Neural progenitor cell (in vitro differentiated cells): Measurements from ENCODE around the gene SLC6A18. TPM values are rescaled to one million over a fixed set of nuclear protein-coding genes. Genes with fewer than 3 reads are reported as not detected.
A peak's percentile ranks its signal among the peaks of the same experiment; 100 is the strongest.

Source experiments
- DNase-seq: peaks from one replicate; pipeline ENCODE4 v3.0.0-alpha.2; 2016; ENCODE audit warnings: low spot score
- H2AFZ ChIP-seq: fragments of 200-600 bp; sonication (generic); replicated peaks from 2 replicates; pipeline ENCODE4 v1.6.1; 2016; ENCODE audit warnings: antibody characterized with exemption
- H3F3A ChIP-seq: fragments of 200-600 bp; sonication (generic); 2 replicates; pipeline ENCODE4 v1.6.1; 2016; ENCODE audit warnings: antibody characterized with exemption, low read depth
- H3K27ac ChIP-seq: fragments of 200-600 bp; sonication (generic); 2 replicates; pipeline ENCODE4 v1.5.1; 2016; ENCODE audit warnings: mild to moderate bottlenecking
- H3K27me3 ChIP-seq: fragments of 200-600 bp; sonication (generic); 2 replicates; pipeline ENCODE4 v1.6.1; 2016; ENCODE audit warnings: mild to moderate bottlenecking, moderate library complexity
- H3K36me3 ChIP-seq: fragments of 200-600 bp; sonication (generic); 2 replicates; pipeline ENCODE4 v1.5.1; 2016
- H3K4me1 ChIP-seq: fragments of 200-600 bp; sonication (generic); 2 replicates; pipeline ENCODE4 v1.6.1; 2016; ENCODE audit warnings: mixed run types
- H3K4me2 ChIP-seq: fragments of 200-600 bp; sonication (generic); 2 replicates; pipeline ENCODE4 v1.6.1; 2016
- H3K4me3 ChIP-seq: fragments of 200-600 bp; sonication (generic); 2 replicates; pipeline ENCODE4 v1.5.1; 2016
- H3K79me2 ChIP-seq: fragments of 200-600 bp; sonication (generic); 2 replicates; pipeline ENCODE4 v1.6.1; 2016; ENCODE audit warnings: low read depth
- H3K9ac ChIP-seq: fragments of 200-600 bp; sonication (generic); 2 replicates; pipeline ENCODE4 v1.6.1; 2016
- H3K9me3 ChIP-seq: fragments of 200-600 bp; sonication (generic); 2 replicates; pipeline ENCODE4 v1.5.1; 2016; ENCODE audit warnings: low read depth
- H4K20me1 ChIP-seq: fragments of 200-600 bp; sonication (generic); 2 replicates; pipeline ENCODE4 v1.6.1; 2016; ENCODE audit warnings: low read depth
- H3K27ac Mint-ChIP-seq: 3 replicates; pipeline ENCODE4 v1.8.0; 2021; ENCODE audit warnings: mixed read lengths
- H3K27me3 Mint-ChIP-seq: 2 replicates; pipeline ENCODE4 v1.8.0; 2022; ENCODE audit warnings: low read depth, mild to moderate bottlenecking, inconsistent platforms, moderate library complexity, mixed read lengths; ENCODE audit not compliant: insufficient read depth
- H3K36me3 Mint-ChIP-seq: 3 replicates; pipeline ENCODE4 v1.8.0; 2021; ENCODE audit warnings: mixed read lengths
- H3K4me1 Mint-ChIP-seq: 3 replicates; pipeline ENCODE4 v1.8.0; 2021; ENCODE audit warnings: mixed read lengths
- H3K4me3 Mint-ChIP-seq: 3 replicates; pipeline ENCODE4 v1.8.0; 2021; ENCODE audit warnings: mild to moderate bottlenecking, moderate library complexity, mixed read lengths
- H3K9me3 Mint-ChIP-seq: 3 replicates; pipeline ENCODE4 v1.8.0; 2020; ENCODE audit warnings: mixed read lengths
- EZH2 ChIP-seq: fragments of 200-600 bp; sonication (generic); IDR thresholded peaks from 2 replicates; pipeline ENCODE4 v1.6.1; 2017; ENCODE audit warnings: antibody characterized with exemption, mild to moderate bottlenecking, moderate library complexity
- EZH2phosphoT487 ChIP-seq: fragments of 200-600 bp; sonication (generic); IDR thresholded peaks from 2 replicates; pipeline ENCODE4 v1.6.1; 2017; ENCODE audit warnings: antibody characterized with exemption
- total RNA-seq: library from RNA; depleted of rRNA; stranded (reverse); fragments of >200 nt; gene quantifications from 2 replicates; pipeline ENCODE4 v1.2.3, GENCODE V29; 2015; ENCODE audit warnings: low replicate concordance
- TF ChIP-seq, protein P1 (sequence below): fragments of 200-600 bp; sonication (generic); IDR thresholded peaks from 2 replicates; pipeline ENCODE4 v1.5.1; 2017; ENCODE audit warnings: antibody characterized with exemption, mild to moderate bottlenecking

Gene SLC6A18
- total RNA-seq, 1 donor from 2014 or later: not detected

- H3K27ac ChIP-seq: no peak overlapping the region
Observed at GRCh38 chr5:1208743-1209488, 16.3 kb upstream of the SLC6A18 start.

DNA sequence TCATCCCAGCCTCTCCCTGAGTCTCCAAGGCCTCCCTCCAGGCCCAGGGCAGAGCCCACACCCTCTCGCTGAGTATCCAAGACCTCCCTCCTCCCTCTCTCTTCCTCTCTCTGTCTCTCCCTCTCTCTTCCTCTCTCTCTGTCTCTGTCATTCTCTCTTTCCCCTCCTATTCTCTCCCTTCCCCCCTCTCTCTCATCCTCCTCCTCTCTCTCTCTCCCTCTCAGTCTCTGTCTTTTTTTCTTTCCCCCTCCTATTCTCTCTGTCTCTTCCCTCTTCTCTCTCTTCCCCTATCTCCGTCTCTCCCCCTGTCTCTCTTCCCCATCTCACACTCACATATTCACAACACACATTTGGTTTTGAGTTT lies 15.7 kb upstream of the SLC6A18 start:
- H3K4me1 Mint-ChIP-seq: peaks cover 16% of the 10 kb centered on the region
- TF ChIP-seq, protein P1, sequence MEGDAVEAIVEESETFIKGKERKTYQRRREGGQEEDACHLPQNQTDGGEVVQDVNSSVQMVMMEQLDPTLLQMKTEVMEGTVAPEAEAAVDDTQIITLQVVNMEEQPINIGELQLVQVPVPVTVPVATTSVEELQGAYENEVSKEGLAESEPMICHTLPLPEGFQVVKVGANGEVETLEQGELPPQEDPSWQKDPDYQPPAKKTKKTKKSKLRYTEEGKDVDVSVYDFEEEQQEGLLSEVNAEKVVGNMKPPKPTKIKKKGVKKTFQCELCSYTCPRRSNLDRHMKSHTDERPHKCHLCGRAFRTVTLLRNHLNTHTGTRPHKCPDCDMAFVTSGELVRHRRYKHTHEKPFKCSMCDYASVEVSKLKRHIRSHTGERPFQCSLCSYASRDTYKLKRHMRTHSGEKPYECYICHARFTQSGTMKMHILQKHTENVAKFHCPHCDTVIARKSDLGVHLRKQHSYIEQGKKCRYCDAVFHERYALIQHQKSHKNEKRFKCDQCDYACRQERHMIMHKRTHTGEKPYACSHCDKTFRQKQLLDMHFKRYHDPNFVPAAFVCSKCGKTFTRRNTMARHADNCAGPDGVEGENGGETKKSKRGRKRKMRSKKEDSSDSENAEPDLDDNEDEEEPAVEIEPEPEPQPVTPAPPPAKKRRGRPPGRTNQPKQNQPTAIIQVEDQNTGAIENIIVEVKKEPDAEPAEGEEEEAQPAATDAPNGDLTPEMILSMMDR: no peak
- TF ChIP-seq EZH2 (no peak), EZH2phosphoT487 (no peak)
- H3K4me2 ChIP-seq: no peak overlapping the region
- H2AFZ ChIP-seq: no peak overlapping the region
- H3K9ac ChIP-seq: no peak overlapping the region
- H3K9me3 ChIP-seq: no peaks in the 10 kb centered on the region
- no peaks in the 10 kb centered on the region for H3K27me3 ChIP-seq
- H3F3A ChIP-seq: no peaks in the 10 kb centered on the region
- no peak overlapping the region for H3K4me3 ChIP-seq
- H3K27me3 Mint-ChIP-seq: peaks cover 18% of the 10 kb centered on the region
- no peaks in the 10 kb centered on the region for H3K36me3 ChIP-seq
- H4K20me1 ChIP-seq: no peaks in the 10 kb centered on the region
- H3K4me3 Mint-ChIP-seq: no peak overlapping the region
- DNase-seq: no peak
- peaks cover 11% of the 10 kb centered on the region for H3K4me1 ChIP-seq
- no peaks in the 10 kb centered on the region for H3K9me3 Mint-ChIP-seq
- H3K36me3 Mint-ChIP-seq: no peaks in the 10 kb centered on the region
- H3K79me2 ChIP-seq: no peaks in the 10 kb centered on the region
- peak overlapping the region; percentile 17 for H3K27ac Mint-ChIP-seq
- H3K27ac ChIP-seq: no peak overlapping the region

More at GRCh38 chr5:1208743-1209488, 16.3 kb upstream of the SLC6A18 start:
- H3K4me2 ChIP-seq: no peak overlapping the region
- H3K4me1 ChIP-seq: peaks cover 15% of the 10 kb centered on the region
- H3K27me3 Mint-ChIP-seq: peaks cover 18% of the 10 kb centered on the region
- H3K9me3 Mint-ChIP-seq: no peaks in the 10 kb centered on the region
- H4K20me1 ChIP-seq: no peaks in the 10 kb centered on the region
- H3K9ac ChIP-seq: no peak overlapping the region
- no peak for TF ChIP-seq EZH2phosphoT487
- TF ChIP-seq, protein P1: peak; percentile 43
- peak; percentile 72 for DNase-seq
- peak overlapping the region; percentile 12 for H3K27ac Mint-ChIP-seq
- no peak overlapping the region for H2AFZ ChIP-seq
- H3F3A ChIP-seq: no peaks in the 10 kb centered on the region
- H3K9me3 ChIP-seq: no peaks in the 10 kb centered on the region
- no peaks in the 10 kb centered on the region for H3K36me3 ChIP-seq
- no peak overlapping the region for H3K4me3 Mint-ChIP-seq
- no peaks in the 10 kb centered on the region for H3K79me2 ChIP-seq
- H3K36me3 Mint-ChIP-seq: no peaks in the 10 kb centered on the region
- H3K27me3 ChIP-seq: no peaks in the 10 kb centered on the region
- H3K4me3 ChIP-seq: no peak overlapping the region
- H3K4me1 Mint-ChIP-seq: peaks cover 16% of the 10 kb centered on the region

DNA sequence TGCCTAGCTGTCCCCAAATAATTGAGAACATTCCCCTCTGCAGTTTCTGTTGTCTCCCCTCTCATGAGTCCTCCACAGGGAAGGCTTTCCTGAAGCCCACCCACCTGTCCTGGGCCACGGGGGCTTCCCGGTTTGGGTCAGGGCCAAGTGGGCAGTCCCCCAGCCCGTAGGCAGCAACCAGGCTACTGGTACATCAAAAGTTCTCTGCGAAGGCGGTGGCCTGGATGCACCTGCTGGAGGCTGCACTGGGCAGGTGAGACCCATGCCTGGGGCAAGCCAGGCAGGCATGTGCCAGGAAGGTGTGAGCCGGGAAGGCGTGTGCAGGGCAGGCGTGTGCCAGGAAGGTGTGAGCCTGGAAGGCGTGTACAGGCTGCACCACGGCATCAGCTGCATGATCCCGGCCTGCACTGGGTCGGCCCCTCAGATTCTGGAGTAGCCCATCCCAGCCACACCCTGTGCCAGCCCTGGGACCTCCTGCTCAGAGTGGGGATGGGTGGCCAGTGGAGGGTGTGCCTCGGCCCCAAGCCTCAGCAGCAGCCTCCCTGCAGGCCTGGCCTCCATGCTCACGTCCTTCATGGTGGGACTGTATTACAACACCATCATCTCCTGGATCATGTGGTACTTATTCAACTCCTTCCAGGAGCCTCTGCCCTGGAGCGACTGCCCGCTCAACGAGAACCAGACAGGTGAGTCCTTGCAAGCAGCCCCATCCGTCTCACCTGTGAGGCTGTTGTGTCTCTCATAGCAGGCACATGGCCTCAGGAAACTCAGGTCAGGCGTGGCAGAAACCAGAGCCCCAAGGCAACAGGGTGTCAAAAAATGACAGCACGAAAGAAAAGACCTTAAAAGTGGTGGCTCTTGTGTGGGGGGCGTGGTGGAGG lies 15.0 kb upstream of the SLC6A18 start:
- H4K20me1 ChIP-seq: no peaks in the 10 kb centered on the region
- H3K4me1 Mint-ChIP-seq: peaks cover 9% of the 10 kb centered on the region
- peaks cover 5% of the 10 kb centered on the region for H3K4me1 ChIP-seq
- no peaks in the 10 kb centered on the region for H3F3A ChIP-seq
- no peaks in the 10 kb centered on the region for H3K9me3 ChIP-seq
- TF ChIP-seq EZH2: no peak
- TF ChIP-seq EZH2phosphoT487: no peak
- TF ChIP-seq, protein P1: no peak
- no peak overlapping the region for H3K4me3 Mint-ChIP-seq
- H3K4me3 ChIP-seq: no peak overlapping the region
- H3K27me3 Mint-ChIP-seq: peaks cover 13% of the 10 kb centered on the region
- no peak overlapping the region for H3K27ac ChIP-seq
- H3K27ac Mint-ChIP-seq: no peak overlapping the region
- no peaks in the 10 kb centered on the region for H3K36me3 Mint-ChIP-seq
- H3K4me2 ChIP-seq: no peak overlapping the region
- H2AFZ ChIP-seq: no peak overlapping the region
- no peak overlapping the region for H3K9ac ChIP-seq
- no peaks in the 10 kb centered on the region for H3K79me2 ChIP-seq
- H3K9me3 Mint-ChIP-seq: no peaks in the 10 kb centered on the region
- no peaks in the 10 kb centered on the region for H3K36me3 ChIP-seq
- no peaks in the 10 kb centered on the region for H3K27me3 ChIP-seq
- DNase-seq: no peak
